Measurements from ENCODE around the gene TSPAN11. TPM values are rescaled to one million over a fixed set of nuclear protein-coding genes. Genes with fewer than 3 reads are reported as not detected.
"Not testable (repeated sequence)": the region's sequence is repeated elsewhere in the genome, so short reads cannot be mapped to it uniquely, and the experiment has no call there.

The TSPAN11 gene
- total and polyA plus RNA-seq, 2 of the 4 experiments (the other 2 are of a cell fraction) = 0.18 to 0.26 TPM

DNA sequence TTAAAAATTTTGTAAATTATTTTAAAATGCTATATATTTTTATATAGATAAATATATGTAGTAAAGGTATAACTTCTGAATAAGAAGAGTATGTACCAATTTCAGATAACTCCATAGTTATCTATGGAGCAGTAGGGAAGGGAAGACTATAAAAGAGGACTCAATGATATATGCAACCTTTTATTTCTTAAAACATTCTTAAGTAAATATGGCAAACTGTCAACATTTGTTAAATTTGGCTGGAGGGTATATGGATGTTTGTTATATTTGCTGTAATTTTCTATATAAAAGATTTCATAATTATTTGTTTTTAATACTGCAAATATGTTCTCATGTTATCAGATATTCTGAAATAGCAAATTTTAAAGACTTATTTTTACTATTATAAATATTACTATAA is 38.3 kb upstream of the TSPAN11 start:
- no peak overlapping the region for H3K27ac ChIP-seq (ENCODE audit: insufficient read depth, low read length)
- in situ Hi-C loops (cut with MboI; ENCODE audit: low sequenced_read_pairs) (no loop called here), dilution Hi-C loops (cut with HindIII; ENCODE audit: low sequenced_read_pairs, unreplicated experiment) (no loop called here), intact Hi-C loops (cut with micrococcal nuclease) (no loop called here)
- no peak overlapping the region for H3K4me3 ChIP-seq (ENCODE audit: insufficient read depth, low read depth, low read length)
- no peak overlapping the region for H3K18ac ChIP-seq (ENCODE audit: low read depth, low read length)
- H3K79me1 ChIP-seq (ENCODE audit: low read depth in 1 of 2, low read length in 2 of 2) = no peaks in the 10 kb centered on the region
- H3K9ac ChIP-seq (ENCODE audit: low read depth, low read length) = no peak overlapping the region
- no peak overlapping the region for H3K56ac ChIP-seq (ENCODE audit: extremely low read depth, insufficient read depth, low read length)
- no peaks in the 10 kb centered on the region for H3K36me3 ChIP-seq (ENCODE audit: control insufficient read depth, insufficient read depth, low read length)
- H3K4me2 ChIP-seq (ENCODE audit: low read depth, low read length) = no peak overlapping the region
- no TSS peak for BruUV-seq (replicated peaks)
- ATAC-seq (ENCODE audit: low read depth) (no peak), DNase-seq (no peak)
- H2AK9ac ChIP-seq (replicated peaks; ENCODE audit: low read depth, low read length, poor library complexity) = no peak overlapping the region
- TF ChIP-seq RAD21 (IDR thresholded peaks at IDR 0.05; ENCODE audit: low read length) (no peak), CHD1 (IDR thresholded peaks at IDR 0.05; ENCODE audit: low read depth, low read length) (no peak), POLR2A (IDR thresholded peaks at IDR 0.05; ENCODE audit: low read depth, low read length) (no peak)
- H2AK5ac ChIP-seq (ENCODE audit: low read depth, low read length) = no peak overlapping the region
- no peak overlapping the region for H3K4ac ChIP-seq (ENCODE audit: low read depth, low read length)
- H3K14ac ChIP-seq (replicated peaks; ENCODE audit: low read depth, low read length) = no peak overlapping the region
- no peaks in the 10 kb centered on the region for H4K20me1 ChIP-seq (ENCODE audit: insufficient read depth, low read length)
- no peak overlapping the region for H2AFZ ChIP-seq (replicated peaks; ENCODE audit: low read length, poor library complexity)
- H2BK15ac ChIP-seq (ENCODE audit: low read depth, low read length) = no peak overlapping the region
- ChIA-PET CTCF (no interaction called here), POLR2A (ENCODE audit: unreplicated experiment) (no interaction called here)
- no peak overlapping the region for H4K5ac ChIP-seq (ENCODE audit: low read depth, low read length)
- H3K9me3 ChIP-seq (ENCODE audit: control insufficient read depth, insufficient read depth, low read length) = peaks cover 2% of the 10 kb centered on the region; the same call in 1 of the 2 replicates
- H2BK120ac ChIP-seq (ENCODE audit: low read depth, low read length) = no peak overlapping the region
- H3K23ac ChIP-seq (ENCODE audit: low read depth, low read length) = no peak overlapping the region
- no peaks in the 10 kb centered on the region for H3K4me1 ChIP-seq (ENCODE audit: control insufficient read depth, insufficient read depth, low read length)
- H4K8ac ChIP-seq (ENCODE audit: low read depth in 2 of 2, low read length in 2 of 2) = no peak overlapping the region
- 0 out of 2 replicates have a peak, but pooled peaks cover 2% of the 10 kb centered on the region for H3K27me3 ChIP-seq (ENCODE audit: control insufficient read depth, insufficient read depth, low read length)
- H4K91ac ChIP-seq (ENCODE audit: insufficient read depth, low read depth, low read length) = no peak overlapping the region
- no peak overlapping the region for H2BK5ac ChIP-seq (ENCODE audit: low read depth, low read length, poor library complexity, severe bottlenecking)
- H3K9me1 ChIP-seq (ENCODE audit: insufficient read depth, low read length) = no peaks in the 10 kb centered on the region
- H2BK20ac ChIP-seq (ENCODE audit: low read depth, low read length) = no peak overlapping the region

DNA sequence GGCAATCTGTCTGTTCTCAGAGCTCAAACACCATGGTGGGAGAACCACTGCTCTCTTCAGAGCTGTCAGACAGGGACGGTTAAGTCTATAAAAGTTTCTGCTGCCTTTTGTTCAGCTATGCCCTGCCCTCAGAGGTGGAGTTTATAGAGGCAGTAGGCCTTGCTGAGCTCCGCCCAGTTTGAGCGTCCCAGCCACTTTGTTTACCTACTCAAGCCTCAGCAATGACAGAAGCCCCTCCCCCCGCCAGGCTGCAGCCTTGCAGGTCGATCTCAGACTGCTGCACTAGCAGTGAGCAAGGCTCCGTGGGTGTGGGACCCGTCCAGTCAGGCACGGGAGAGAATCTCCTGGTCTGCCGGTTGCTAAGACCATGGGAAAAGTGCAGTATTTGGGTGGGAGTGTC is 32.0 kb upstream of the TSPAN11 start:
- H3K36me3 ChIP-seq (ENCODE audit: control insufficient read depth, insufficient read depth, low read length); BruUV-seq (replicated peaks); H3K27me3 ChIP-seq (ENCODE audit: control insufficient read depth, insufficient read depth, low read length); H3K9ac ChIP-seq (ENCODE audit: low read depth, low read length); CTCF ChIA-PET; H2AK9ac ChIP-seq (replicated peaks; ENCODE audit: low read depth, low read length, poor library complexity); DNase-seq; H4K5ac ChIP-seq (ENCODE audit: low read depth, low read length); H3K23ac ChIP-seq (ENCODE audit: low read depth, low read length); H3K4me3 ChIP-seq (ENCODE audit: insufficient read depth, low read depth, low read length); H2AFZ ChIP-seq (replicated peaks; ENCODE audit: low read length, poor library complexity); dilution Hi-C loops (cut with HindIII; ENCODE audit: low sequenced_read_pairs, unreplicated experiment); H3K4ac ChIP-seq (ENCODE audit: low read depth, low read length); POLR2A ChIA-PET (ENCODE audit: unreplicated experiment); H3K9me1 ChIP-seq (ENCODE audit: insufficient read depth, low read length); H3K79me1 ChIP-seq (ENCODE audit: low read depth in 1 of 2, low read length in 2 of 2); H2AK5ac ChIP-seq (ENCODE audit: low read depth, low read length); H4K20me1 ChIP-seq (ENCODE audit: insufficient read depth, low read length); H4K8ac ChIP-seq (ENCODE audit: low read depth in 2 of 2, low read length in 2 of 2); H3K4me2 ChIP-seq (ENCODE audit: low read depth, low read length); intact Hi-C loops (cut with micrococcal nuclease); H3K4me1 ChIP-seq (ENCODE audit: control insufficient read depth, insufficient read depth, low read length); H2BK5ac ChIP-seq (ENCODE audit: low read depth, low read length, poor library complexity, severe bottlenecking); H3K18ac ChIP-seq (ENCODE audit: low read depth, low read length); H4K91ac ChIP-seq (ENCODE audit: insufficient read depth, low read depth, low read length); H3K9me3 ChIP-seq (ENCODE audit: control insufficient read depth, insufficient read depth, low read length); H3K14ac ChIP-seq (replicated peaks; ENCODE audit: low read depth, low read length); in situ Hi-C loops (cut with MboI; ENCODE audit: low sequenced_read_pairs); H2BK15ac ChIP-seq (ENCODE audit: low read depth, low read length); H3K27ac ChIP-seq (ENCODE audit: insufficient read depth, low read length); H2BK120ac ChIP-seq (ENCODE audit: low read depth, low read length); H2BK20ac ChIP-seq (ENCODE audit: low read depth, low read length); ATAC-seq (ENCODE audit: low read depth); H3K56ac ChIP-seq (ENCODE audit: extremely low read depth, insufficient read depth, low read length): not testable (repeated sequence)
- 40% methylated on average over 1 of the region's 9 CpGs; no CpG with 5 or more reads in 1 of the 2 experiments for WGBS, 2 experiments (ENCODE audit: extremely low coverage in 2 of 2, insufficient read length in 1 of 2)

Measured in IMR-90 (cell line).